Measurements from ENCODE around the gene SPATA7. TPM values are rescaled to one million over a fixed set of nuclear protein-coding genes. Genes with fewer than 3 reads are reported as not detected.

SPATA7 gene
- total RNA-seq, 1 experiment from 2014 or later: 5.3 TPM

GRCh38 chr14:88477513-88478250, 92.2 kb downstream of the SPATA7 start:
- Histone ChIP-seq H2AK5ac (ENCODE audit: insufficient read length, low read length) (no peak overlapping the region), H3K23ac (ENCODE audit: insufficient read length, low read depth, low read length) (no peak overlapping the region), H3K4me1 (ENCODE audit: insufficient read depth, low read length) (no peaks in the 10 kb centered on the region; the same call in 1 of the 2 replicates), H4K91ac (ENCODE audit: insufficient read length, low read depth, low read length) (no peak overlapping the region), H2AFZ (ENCODE audit: low read length) (no peak overlapping the region), H3K23me2 (ENCODE audit: insufficient read length, low read depth, low read length, poor library complexity, severe bottlenecking) (no peaks in the 10 kb centered on the region), H2BK12ac (ENCODE audit: insufficient read length, low read depth, low read length) (no peak overlapping the region), H3K79me1 (ENCODE audit: insufficient read depth, low read depth, low read length, poor library complexity, severe bottlenecking) (no peaks in the 10 kb centered on the region), H4K5ac (ENCODE audit: insufficient read length, low read depth, low read length) (no peak overlapping the region), H3K27me3 (ENCODE audit: insufficient read depth, low read length) (no peaks in the 10 kb centered on the region), H3K18ac (ENCODE audit: insufficient read length, low read depth, low read length) (no peak overlapping the region), H3K4ac (ENCODE audit: low read depth, low read length) (no peak overlapping the region), H3K79me2 (ENCODE audit: insufficient read depth, low read length) (0 out of 2 replicates have a peak, but pooled peaks cover 2% of the 10 kb centered on the region), H3T11ph (ENCODE audit: low read length) (no peak overlapping the region), H3K9ac (ENCODE audit: extremely low read depth, insufficient read length, low read length) (no peak overlapping the region), H2BK20ac (ENCODE audit: low read depth, low read length, poor library complexity, severe bottlenecking) (no peak overlapping the region), H3K4me2 (ENCODE audit: insufficient read depth, insufficient read length, low read length) (no peak overlapping the region), H3K9me3 (ENCODE audit: control insufficient read depth, low read depth, low read length) (no peaks in the 10 kb centered on the region), H2BK120ac (ENCODE audit: low read depth, low read length, poor library complexity, severe bottlenecking) (no peak overlapping the region), H4K20me1 (ENCODE audit: control insufficient read depth, insufficient read depth, insufficient read length) (peaks cover 2% of the 10 kb centered on the region), H3K14ac (ENCODE audit: insufficient read depth, low read length) (no peak overlapping the region; the same call in 1 of the 2 replicates), H4K8ac (replicated peaks; ENCODE audit: insufficient read length, low read depth, low read length) (no peak overlapping the region), H3K27ac (ENCODE audit: insufficient read length, low read depth, low read length) (no peak overlapping the region), H2BK5ac (ENCODE audit: insufficient read length, low read length) (no peak overlapping the region), H2BK15ac (ENCODE audit: low read depth, low read length) (no peak overlapping the region), H3K56ac (ENCODE audit: insufficient read length, low read depth, low read length) (no peak overlapping the region)
- Mint-ChIP-seq H3K27me3 (ENCODE audit: low read depth) (no peaks in the 10 kb centered on the region), H3K4me3 (no peak overlapping the region), H3K27ac (no peak overlapping the region; a peak in 1 of 7 replicates), H3K9me3 (no peaks in the 10 kb centered on the region), H3K36me3 (ENCODE audit: insufficient read depth in 1 of 3, low read depth in 3 of 3) (peaks cover 14 to 62% (median 60%) of the 10 kb centered on the region in 3 experiments), H3K4me1 (peaks cover 21 to 22% of the 10 kb centered on the region in 2 experiments)
- no peak for DNase-seq
- no CpG with 5 or more reads among the region's 6 CpGs for WGBS (ENCODE audit: extremely low coverage, insufficient read length, low lambda C conversion rate)
- TF ChIP-seq CTCF (conservative IDR thresholded peaks at IDR 0.05): no peak

All from H9 (cell line).